ENCODE measurements around the gene AREG.

- no peak for TF ChIP-seq POLR2A (IDR thresholded peaks at IDR 0.05)
- TF ChIP-seq CTCF (IDR thresholded peaks at IDR 0.05), result no peak
Measured at GRCh38 chr4:74395633-74396032, 49.3 kb upstream of the AREG start.
